ENCODE results near the gene PPP1R16B.

GRCh38 chr20:38935967-38936407 is 130.5 kb downstream of the PPP1R16B start:
- TF ChIP-seq POLR2AphosphoS5 (IDR thresholded peaks at IDR 0.05; ENCODE audit: borderline replicate concordance, low read depth, low read length) = no peak
- TF ChIP-seq EZH2 (IDR thresholded peaks at IDR 0.05) = no peak

Measured in SK-N-MC (cell line).